GM21786 (cell line): ENCODE data around the gene KLF1.
"Not testable (repeated sequence)": the region's sequence is repeated elsewhere in the genome, so short reads cannot be mapped to it uniquely, and the experiment has no call there.

Experiments used
- ATAC-seq: cut with Tn5 transposase; IDR thresholded peaks from one replicate; pipeline ENCODE4 v1.9.1; 2021; ENCODE audit not compliant: unreplicated experiment

KLF1 gene

DNA sequence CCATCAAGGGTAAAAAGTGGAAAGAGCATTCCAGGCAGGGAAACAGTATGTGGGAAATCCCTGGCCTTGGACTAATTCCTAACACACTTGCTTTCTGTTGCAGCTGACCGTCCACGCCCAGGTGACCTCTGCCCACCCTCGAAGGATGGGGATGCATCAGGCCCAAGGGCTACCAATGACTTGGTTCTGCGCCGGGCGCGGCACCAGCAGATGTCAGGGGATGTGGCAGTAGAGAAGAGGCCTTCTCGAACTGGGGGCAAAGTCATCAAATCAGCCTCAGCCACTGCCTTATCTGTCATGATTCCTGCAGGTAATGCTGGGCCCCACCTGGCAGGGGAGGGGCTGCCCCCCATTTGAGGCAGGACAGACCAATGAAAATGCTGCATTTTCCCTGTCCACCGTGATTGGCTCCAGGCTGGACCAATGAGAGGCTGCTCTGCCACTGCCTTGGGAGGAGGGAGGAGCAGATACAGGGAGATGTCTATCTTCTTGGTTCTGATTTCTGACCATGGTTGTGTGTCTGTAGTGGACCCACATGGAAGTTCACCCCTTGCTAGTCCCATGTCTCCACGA, 18.4 kb downstream of the KLF1 start:
- no peak for ATAC-seq

DNA sequence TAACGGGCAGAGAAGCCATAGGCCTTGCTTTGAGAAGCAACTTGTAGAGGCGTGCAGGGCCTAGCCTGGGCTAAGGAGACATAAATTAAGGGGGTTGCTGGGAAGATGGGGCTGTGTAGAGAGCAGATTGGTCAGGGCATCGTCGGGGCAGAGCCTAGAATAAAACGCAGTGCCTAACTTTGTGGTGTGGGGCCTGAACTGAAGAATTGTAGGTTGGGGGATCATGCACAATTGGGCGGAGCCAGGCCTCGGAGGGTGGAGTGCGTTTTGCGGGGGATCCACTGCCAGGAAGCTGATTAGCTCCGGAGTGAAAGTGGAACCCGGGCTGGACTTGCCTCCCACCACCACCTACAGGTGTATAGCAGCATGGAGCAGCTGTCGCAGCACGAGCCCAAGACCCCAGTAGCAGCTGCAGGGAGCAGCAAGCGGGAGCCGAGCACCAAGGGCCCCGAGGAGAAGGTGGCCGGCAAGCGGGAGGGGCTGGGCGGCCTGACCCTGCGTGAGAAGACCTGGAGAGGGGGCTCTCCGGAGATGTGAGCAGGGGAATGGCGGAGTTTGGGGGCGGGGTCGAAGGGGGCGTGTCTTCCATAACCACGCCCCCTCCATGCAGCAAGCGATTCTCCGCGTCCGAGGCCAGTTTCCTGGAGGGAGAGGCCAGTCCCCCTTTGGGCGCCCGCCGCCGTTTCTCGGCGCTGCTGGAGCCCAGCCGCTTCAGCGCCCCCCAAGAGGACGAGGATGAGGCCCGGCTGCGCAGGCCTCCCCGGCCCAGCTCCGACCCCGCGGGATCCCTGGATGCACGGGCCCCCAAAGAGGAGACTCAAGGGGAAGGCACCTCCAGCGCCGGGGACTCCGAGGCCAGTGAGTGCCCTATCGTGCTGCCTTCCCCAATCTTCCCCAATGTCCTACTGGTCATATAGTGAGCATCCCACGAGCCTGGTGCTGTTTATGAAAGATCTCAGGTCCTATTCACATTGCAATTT, 19.6 kb downstream of the KLF1 start:
- no peak for ATAC-seq

DNA sequence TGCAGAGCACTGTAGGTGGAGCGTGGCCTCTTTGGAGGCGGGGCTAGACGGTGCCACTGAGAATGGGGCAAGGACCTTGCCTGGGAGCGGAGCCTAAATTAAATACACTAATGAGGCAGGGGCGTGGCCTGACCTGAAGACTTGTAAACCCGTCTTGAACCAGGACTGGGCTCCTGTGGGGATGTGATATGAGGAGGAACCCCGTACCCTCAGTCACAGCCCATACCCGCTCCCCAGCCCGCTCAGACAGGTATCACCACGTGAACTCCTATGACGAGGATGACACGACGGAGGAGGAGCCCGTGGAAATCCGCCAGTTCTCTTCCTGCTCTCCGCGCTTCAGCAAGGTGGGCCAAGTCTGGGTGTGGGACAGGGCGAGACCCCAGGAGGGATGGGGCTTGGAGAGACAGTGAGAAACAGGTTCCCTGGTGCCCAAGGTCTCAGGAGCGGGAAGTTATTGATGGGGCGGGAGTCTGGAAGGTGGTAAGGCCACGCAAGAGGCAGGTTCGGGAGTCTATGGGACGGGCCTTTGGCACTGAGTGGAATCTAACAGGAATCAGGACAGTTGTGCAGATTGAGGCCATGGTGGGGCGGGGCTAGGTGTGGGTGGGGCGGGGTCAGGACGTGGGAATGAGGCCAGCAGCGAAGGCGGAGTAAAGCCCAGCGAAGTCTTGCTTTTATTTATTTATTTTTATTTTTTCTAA, 20.4 kb downstream of the KLF1 start:
- no peak for ATAC-seq

DNA sequence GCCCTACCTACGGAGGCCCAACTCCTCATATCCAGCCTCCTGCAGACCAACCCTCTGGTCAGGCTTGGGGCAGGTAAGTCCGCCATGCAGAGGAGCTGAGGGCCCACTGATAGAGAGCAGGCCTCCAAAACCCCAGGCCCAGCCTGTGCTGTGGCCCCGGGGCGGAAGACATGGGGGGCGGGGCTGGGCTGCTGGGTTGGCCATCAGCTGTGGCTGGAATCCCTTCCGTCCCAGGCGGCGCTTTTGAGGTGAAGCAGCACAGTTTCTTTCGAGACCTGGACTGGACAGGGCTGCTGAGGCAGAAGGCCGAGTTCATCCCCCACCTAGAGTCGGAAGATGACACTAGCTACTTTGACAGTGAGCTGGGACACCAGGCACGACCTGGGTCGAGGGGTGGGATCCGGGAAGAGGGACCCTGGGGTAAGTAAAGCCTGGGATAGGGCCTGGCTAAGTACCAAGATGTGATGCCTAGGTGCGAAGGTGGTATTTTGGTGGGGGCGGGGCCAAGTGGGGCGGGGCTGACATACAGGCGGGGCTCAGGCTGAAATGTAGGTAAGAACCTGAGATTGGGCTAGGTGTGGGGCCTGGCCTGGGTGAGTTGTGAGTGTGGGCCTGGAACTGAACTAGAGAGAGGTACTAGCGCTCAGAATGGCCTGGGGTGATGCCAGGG, 21.1 kb downstream of the KLF1 start:
- no peak for ATAC-seq

DNA sequence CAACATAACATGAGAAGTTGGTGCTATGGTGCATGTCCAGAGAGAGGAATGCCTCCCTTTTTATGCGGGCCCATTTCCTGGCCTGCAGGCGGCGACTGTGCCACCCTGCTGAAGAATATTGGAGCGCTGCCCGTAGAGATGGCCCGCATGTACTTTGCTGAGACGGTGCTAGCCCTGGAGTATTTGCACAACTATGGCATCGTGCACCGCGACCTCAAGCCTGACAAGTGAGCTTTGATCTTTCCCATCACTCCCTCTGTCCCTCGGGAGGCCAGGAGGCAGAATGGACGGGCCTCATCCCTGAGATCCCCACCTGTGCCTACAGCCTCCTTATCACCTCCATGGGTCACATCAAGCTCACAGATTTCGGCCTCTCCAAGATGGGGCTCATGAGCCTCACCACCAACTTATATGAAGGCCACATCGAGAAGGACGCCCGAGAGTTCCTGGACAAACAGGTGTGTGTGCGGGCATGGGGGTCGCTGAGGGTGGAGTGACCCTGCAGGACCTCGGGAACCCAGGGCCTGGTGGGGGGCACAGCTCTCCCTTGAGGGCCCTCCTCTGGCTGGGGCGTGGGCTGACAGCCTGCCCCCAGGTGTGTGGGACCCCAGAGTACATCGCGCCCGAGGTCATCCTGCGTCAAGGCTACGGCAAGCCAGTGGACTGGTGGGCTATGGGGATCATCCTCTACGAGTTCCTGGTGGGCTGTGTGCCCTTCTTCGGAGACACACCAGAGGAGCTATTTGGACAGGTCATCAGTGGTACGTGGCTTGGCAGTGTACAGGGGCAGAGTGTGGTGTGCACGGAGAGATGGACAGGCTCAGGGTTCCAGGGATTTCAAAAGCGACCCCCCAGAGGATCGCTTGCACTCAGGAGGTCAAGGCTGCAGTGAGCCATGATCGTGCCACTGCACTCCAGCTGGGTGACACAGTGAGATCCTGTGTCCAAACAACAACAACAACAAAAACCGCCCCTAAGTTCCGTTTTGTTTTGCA, 22.0 kb downstream of the KLF1 start:
- no peak for ATAC-seq

DNA sequence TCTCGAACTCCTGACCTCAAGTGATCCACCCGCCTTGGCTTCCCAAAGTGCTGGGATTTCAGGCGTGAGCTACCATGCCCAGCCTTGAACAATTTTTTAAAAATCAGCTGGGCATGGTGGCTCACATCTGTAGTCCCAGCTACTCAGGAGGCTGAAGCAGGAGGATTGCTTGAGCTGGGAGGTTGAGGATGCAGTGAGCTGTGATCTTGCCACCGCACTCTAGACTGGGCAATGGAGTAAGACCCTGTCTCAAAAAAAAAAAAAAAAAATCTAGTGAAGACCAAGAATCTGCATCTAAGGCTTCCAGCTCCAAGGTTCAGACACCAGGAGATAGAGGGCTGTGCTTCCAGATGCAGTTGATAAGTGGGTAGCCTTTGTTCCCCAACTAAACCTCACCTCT, 22.9 kb downstream of the KLF1 start:
- ATAC-seq, result no peak

DNA sequence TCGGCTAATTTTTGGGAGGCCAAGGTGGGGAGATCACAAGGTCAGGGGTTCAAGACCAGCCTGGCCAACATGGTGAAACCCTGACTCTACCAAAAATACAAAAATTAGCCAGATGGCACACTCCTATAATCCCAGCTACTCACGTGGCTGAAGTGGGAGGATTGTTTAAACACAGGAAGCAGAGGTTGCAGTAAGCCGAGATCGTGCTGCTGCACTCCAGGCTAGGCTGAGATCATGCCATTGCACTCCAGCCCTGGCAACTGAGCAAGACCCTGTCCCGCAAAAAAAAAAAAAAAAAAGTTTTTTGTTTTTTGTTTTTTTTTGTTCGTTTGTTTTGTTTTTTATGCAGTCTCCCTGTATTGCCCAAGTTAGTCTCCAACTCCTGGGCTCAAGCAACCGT, 27.5 kb downstream of the KLF1 start:
- no peak for ATAC-seq

DNA sequence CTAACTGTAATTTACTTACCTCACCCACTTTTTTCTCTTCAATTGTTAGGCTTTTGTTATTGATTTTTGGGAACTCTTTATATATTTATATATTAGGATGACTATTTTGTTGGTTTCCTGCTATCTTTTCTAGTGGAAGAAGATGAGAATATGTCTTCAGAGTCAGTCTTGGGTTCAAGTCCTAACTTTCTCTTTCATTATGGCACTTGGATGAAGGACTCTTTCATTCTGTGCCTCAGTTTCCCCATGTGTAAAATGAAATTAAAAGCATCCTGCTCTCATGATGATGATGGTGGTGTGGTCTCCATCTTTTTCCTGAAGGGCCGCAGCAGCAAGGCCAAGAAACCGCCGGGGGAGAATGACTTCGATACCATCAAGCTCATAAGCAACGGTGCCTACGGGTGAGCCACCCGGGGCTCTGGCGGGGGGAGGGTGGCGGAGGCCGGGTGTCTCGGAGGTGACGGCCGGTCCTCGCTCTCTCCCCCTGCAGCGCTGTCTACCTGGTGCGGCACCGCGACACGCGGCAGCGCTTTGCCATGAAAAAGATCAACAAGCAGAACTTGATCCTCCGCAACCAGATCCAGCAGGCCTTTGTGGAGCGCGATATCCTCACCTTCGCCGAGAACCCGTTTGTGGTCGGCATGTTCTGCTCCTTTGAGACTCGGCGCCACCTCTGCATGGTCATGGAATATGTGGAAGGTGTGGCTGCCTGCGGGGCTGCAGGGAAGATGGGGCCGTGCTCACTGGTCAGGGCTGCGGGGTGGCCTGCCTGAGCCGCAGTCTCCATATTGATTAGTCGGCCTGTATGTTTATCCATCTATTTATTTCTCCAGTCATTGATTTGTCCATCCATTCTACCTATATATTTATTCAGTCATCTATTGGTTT, 28.7 kb downstream of the KLF1 start:
- no peak for ATAC-seq

GRCh38 chr19:12856653-12857052, 30.3 kb downstream of the KLF1 start:
- ATAC-seq, result no peak

- no peak for ATAC-seq
Observed at GRCh38 chr19:12847159-12848139, 39.6 kb downstream of the KLF1 start.

GRCh38 chr19:12846613-12847012, 40.4 kb downstream of the KLF1 start:
- ATAC-seq, result not testable (repeated sequence)

GRCh38 chr19:12843999-12844732, 42.8 kb downstream of the KLF1 start:
- no peak for ATAC-seq

DNA sequence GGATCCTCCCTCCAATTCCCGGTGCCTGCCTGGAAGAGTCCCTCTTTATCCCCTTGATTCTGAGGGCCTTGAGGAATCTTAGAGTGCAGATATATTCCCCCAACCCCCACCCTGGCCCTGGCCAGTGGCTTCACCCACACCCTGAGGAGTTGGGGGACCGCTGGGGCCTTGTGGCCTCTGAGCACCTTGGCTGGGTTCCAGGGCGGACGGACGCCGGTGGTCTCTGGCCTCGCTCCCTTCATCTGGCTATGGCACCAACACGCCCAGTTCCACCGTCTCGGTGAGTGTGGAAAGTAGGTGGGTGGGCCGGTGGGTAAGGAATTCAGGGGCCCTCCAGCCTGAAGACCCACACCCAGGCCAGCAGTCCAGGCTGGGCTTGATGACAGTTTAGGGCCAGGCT, 43.7 kb downstream of the KLF1 start:
- no peak for ATAC-seq

GRCh38 chr19:12842511-12842910, 44.5 kb downstream of the KLF1 start:
- no peak for ATAC-seq

DNA sequence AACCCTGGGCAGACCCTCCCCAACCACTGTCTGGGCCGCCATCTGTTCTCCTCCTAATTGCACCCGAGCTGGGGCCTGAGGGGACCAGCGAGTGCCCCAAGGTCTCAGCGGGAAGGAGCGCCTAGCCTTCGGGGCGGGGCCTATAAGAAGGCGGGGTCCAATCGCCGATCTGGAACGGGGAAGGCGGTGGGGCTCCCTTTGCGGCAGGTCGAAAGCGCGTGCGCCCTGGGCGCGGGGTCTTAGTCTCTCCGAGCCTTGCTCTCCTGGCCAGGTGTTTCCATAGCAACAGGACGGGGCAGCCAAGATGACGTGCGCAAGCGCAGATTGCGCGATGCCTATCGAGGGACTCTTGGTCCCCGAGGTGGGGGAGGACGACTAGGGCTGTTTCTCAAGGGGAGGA, 45.9 kb downstream of the KLF1 start:
- ATAC-seq, result no peak

GRCh38 chr19:12840091-12841079, 46.6 kb downstream of the KLF1 start:
- no peak for ATAC-seq
